WTC11 (cell line): ENCODE results near the gene SOCS3. TPM values are rescaled to one million over a fixed set of nuclear protein-coding genes. Genes with fewer than 3 reads are reported as not detected.

ENCODE experiments used
- ATAC-seq: fragments of 200-7000 bp; cut with Tn5 transposase; 2 replicates; pipeline ENCODE4 v1.10.0; 2021; ENCODE audit warnings: mild to moderate bottlenecking, moderate library complexity
- CTCF ChIA-PET: fragments of 300-600 bp; sonication (Branson Sonifier 250); formaldehyde crosslinking; loops from one replicate; lab custom pipeline; 2021; ENCODE audit warnings: antibody characterized with exemption; lab: Charles Lee
- POLR2A ChIA-PET: fragments of 350-600 bp; sonication (Branson Sonifier 250); formaldehyde crosslinking; loops from one replicate; lab custom pipeline; 2021; ENCODE audit warnings: antibody characterized with exemption; lab: Charles Lee
- DNase-seq: peaks from one replicate; pipeline ENCODE4 v3.0.0; 2021; ENCODE audit warnings: low spot score
- H3K27ac Mint-ChIP-seq: 2 replicates; pipeline ENCODE4 v1.8.0; 2021; ENCODE audit warnings: mixed read lengths
- H3K27me3 Mint-ChIP-seq: 2 replicates; pipeline ENCODE4 v1.8.0; 2021; ENCODE audit warnings: low read depth, mild to moderate bottlenecking, moderate library complexity, mixed read lengths
- H3K36me3 Mint-ChIP-seq: 2 replicates; pipeline ENCODE4 v1.8.0; 2021; ENCODE audit warnings: mixed read lengths
- H3K4me1 Mint-ChIP-seq: 2 replicates; pipeline ENCODE4 v1.8.0; 2022; ENCODE audit warnings: mixed read lengths
- H3K4me3 Mint-ChIP-seq: 2 replicates; pipeline ENCODE4 v1.8.0; 2021; ENCODE audit warnings: mild to moderate bottlenecking, moderate library complexity, mixed read lengths
- H3K9me3 Mint-ChIP-seq: 2 replicates; pipeline ENCODE4 v1.8.0; 2021; ENCODE audit warnings: mixed read lengths
- GRHL2 ChIP-seq: fragments of 250-450 bp; sonication (Bioruptor Pico); IDR thresholded peaks from 2 replicates; pipeline ENCODE4 v1.8.0; 2022; ENCODE audit warnings: mild to moderate bottlenecking, moderate library complexity; ENCODE audit not compliant: insufficient replicate concordance, severe bottlenecking
- KAT7 ChIP-seq: sonication (generic); formaldehyde crosslinking; IDR thresholded peaks from 2 replicates; pipeline ENCODE4 v1.8.1; 2023; ENCODE audit warnings: missing genetic modification reagents, mild to moderate bottlenecking, borderline replicate concordance
- RELA ChIP-seq: sonication (generic); formaldehyde crosslinking; IDR thresholded peaks from 2 replicates; pipeline ENCODE4 v1.8.1; 2022; ENCODE audit warnings: missing genetic modification reagents, mild to moderate bottlenecking, borderline replicate concordance
- ZNF121 ChIP-seq: sonication (generic); formaldehyde crosslinking; IDR thresholded peaks from 2 replicates; pipeline ENCODE4 v1.8.0; 2023; ENCODE audit warnings: missing genetic modification reagents
- ZNF317 ChIP-seq: sonication (generic); formaldehyde crosslinking; IDR thresholded peaks from 2 replicates; pipeline ENCODE4 v1.8.1; 2023; ENCODE audit warnings: low read depth, mild to moderate bottlenecking, moderate library complexity, missing genetic modification reagents, borderline replicate concordance
- total RNA-seq: library from RNA; stranded (reverse); gene quantifications from 3 replicates; pipeline ENCODE4 v1.2.3, GENCODE V29; 2021
- TF ChIP-seq, protein P1 (sequence below): fragments of 250-450 bp; sonication (Bioruptor Pico); IDR thresholded peaks from 2 replicates; pipeline ENCODE4 v1.9.0; 2021; ENCODE audit warnings: moderate library complexity, mild to moderate bottlenecking, inconsistent platforms, borderline replicate concordance
- TF ChIP-seq, protein P2 (sequence below): fragments of 250-450 bp; sonication (Bioruptor Pico); IDR thresholded peaks from 2 replicates; pipeline ENCODE4 v1.9.0; 2021; ENCODE audit warnings: mild to moderate bottlenecking
- TF ChIP-seq, protein P3 (sequence below): sonication (generic); formaldehyde crosslinking; IDR thresholded peaks from 2 replicates; pipeline ENCODE4 v1.8.0; 2023; ENCODE audit warnings: missing genetic modification reagents, mild to moderate bottlenecking, borderline replicate concordance
- TF ChIP-seq, protein P4 (sequence below): sonication (generic); formaldehyde crosslinking; IDR thresholded peaks from 2 replicates; pipeline ENCODE4 v1.8.1; 2023; ENCODE audit warnings: mild to moderate bottlenecking, moderate library complexity, missing genetic modification reagents
- TF ChIP-seq, protein P5 (sequence below): sonication (generic); formaldehyde crosslinking; IDR thresholded peaks from 2 replicates; pipeline ENCODE4 v1.8.0; 2022; ENCODE audit warnings: mild to moderate bottlenecking, missing genetic modification reagents

SOCS3 gene
- total RNA-seq, 1 experiment from 2014 or later, result 23.8 TPM

DNA sequence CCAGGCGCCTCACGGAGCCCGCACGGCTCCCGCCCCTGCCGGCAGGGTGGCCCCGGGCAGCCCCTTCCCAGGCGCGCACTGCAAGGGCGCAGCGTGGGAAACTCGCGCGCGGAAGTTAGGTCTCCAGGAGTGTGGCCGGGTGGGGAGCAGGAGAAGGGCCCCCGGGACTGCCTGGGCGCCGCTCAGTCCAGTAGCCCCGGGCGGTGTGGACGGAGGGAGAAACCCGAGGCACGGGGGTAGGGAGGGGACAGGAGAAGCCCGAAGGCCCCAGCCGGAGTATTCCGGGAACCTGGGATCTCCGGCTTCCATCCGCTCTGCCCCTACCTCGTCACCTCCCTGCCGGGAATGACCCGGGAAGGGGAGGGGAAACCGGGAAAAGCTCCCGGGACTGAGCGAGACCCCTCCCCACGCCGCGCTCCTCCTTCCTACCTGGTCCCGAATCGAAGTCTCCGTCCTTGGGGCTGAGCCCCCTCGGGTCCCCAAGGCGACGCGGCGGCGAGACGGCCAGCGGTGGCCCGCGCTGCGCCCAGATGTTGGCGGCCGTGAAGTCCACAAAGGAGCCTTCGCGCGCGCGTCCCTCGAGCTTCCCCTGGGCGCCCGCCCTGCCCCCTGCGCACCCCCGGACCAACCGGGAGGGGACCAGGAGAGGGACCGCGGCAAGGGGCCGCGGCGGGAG, 418 bp downstream of the SOCS3 start (continued):
- TF ChIP-seq, protein P1, sequence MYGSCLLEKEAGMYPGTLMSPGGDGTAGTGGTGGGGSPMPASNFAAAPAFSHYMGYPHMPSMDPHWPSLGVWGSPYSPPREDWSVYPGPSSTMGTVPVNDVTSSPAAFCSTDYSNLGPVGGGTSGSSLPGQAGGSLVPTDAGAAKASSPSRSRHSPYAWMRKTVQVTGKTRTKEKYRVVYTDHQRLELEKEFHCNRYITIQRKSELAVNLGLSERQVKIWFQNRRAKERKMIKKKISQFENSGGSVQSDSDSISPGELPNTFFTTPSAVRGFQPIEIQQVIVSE (CRISPR knock-in tag), result no peak

DNA sequence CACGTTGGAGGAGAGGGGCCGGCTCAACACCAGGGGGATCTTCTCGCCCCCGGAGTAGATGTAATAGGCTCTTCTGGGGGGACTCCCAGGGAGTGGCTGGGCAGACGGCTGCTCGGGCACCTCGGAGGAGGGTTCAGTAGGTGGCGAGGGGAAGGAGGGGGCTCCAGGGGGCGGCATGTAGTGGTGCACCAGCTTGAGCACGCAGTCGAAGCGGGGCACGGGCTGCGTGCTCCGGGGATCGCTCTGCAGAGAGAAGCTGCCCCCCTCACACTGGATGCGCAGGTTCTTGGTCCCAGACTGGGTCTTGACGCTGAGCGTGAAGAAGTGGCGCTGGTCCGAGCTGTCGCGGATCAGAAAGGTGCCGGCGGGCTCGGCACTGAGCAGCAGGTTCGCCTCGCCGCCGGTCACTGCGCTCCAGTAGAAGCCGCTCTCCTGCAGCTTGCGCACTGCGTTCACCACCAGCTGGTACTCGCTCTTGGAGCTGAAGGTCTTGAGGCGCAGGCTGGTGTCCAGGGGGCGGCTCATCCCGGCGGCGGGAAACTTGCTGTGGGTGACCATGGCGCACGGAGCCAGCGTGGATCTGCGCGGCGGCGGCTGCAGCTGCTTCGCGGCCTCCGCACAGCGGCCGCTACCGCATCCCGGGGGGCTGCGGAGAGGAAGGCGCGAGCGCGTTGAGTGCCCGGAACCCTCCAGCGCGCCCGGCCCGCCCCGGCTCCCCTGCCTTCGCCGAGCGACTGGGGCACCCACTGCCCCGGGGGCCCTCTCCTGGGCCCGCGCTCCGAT, 1.1 kb downstream of the SOCS3 start:
- peak overlapping the region; percentile 70 for H3K4me3 Mint-ChIP-seq
- no peak for TF ChIP-seq ZNF121 (CRISPR knock-in tag)
- peak; percentile 50; the same call in 1 of the 2 replicates for TF ChIP-seq KAT7 (CRISPR knock-in tag)
- TF ChIP-seq, protein P2, sequence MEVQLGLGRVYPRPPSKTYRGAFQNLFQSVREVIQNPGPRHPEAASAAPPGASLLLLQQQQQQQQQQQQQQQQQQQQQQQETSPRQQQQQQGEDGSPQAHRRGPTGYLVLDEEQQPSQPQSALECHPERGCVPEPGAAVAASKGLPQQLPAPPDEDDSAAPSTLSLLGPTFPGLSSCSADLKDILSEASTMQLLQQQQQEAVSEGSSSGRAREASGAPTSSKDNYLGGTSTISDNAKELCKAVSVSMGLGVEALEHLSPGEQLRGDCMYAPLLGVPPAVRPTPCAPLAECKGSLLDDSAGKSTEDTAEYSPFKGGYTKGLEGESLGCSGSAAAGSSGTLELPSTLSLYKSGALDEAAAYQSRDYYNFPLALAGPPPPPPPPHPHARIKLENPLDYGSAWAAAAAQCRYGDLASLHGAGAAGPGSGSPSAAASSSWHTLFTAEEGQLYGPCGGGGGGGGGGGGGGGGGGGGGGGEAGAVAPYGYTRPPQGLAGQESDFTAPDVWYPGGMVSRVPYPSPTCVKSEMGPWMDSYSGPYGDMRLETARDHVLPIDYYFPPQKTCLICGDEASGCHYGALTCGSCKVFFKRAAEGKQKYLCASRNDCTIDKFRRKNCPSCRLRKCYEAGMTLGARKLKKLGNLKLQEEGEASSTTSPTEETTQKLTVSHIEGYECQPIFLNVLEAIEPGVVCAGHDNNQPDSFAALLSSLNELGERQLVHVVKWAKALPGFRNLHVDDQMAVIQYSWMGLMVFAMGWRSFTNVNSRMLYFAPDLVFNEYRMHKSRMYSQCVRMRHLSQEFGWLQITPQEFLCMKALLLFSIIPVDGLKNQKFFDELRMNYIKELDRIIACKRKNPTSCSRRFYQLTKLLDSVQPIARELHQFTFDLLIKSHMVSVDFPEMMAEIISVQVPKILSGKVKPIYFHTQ, result no peak
- TF ChIP-seq, protein P3, sequence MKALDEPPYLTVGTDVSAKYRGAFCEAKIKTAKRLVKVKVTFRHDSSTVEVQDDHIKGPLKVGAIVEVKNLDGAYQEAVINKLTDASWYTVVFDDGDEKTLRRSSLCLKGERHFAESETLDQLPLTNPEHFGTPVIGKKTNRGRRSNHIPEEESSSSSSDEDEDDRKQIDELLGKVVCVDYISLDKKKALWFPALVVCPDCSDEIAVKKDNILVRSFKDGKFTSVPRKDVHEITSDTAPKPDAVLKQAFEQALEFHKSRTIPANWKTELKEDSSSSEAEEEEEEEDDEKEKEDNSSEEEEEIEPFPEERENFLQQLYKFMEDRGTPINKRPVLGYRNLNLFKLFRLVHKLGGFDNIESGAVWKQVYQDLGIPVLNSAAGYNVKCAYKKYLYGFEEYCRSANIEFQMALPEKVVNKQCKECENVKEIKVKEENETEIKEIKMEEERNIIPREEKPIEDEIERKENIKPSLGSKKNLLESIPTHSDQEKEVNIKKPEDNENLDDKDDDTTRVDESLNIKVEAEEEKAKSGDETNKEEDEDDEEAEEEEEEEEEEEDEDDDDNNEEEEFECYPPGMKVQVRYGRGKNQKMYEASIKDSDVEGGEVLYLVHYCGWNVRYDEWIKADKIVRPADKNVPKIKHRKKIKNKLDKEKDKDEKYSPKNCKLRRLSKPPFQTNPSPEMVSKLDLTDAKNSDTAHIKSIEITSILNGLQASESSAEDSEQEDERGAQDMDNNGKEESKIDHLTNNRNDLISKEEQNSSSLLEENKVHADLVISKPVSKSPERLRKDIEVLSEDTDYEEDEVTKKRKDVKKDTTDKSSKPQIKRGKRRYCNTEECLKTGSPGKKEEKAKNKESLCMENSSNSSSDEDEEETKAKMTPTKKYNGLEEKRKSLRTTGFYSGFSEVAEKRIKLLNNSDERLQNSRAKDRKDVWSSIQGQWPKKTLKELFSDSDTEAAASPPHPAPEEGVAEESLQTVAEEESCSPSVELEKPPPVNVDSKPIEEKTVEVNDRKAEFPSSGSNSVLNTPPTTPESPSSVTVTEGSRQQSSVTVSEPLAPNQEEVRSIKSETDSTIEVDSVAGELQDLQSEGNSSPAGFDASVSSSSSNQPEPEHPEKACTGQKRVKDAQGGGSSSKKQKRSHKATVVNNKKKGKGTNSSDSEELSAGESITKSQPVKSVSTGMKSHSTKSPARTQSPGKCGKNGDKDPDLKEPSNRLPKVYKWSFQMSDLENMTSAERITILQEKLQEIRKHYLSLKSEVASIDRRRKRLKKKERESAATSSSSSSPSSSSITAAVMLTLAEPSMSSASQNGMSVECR (CRISPR knock-in tag), result peak; percentile 42; the same call in 1 of the 2 replicates
- TF ChIP-seq GRHL2 (CRISPR knock-in tag), result no peak
- no peak overlapping the region for H3K27ac Mint-ChIP-seq
- H3K4me1 Mint-ChIP-seq, result peaks cover 70% of the 10 kb centered on the region
- H3K27me3 Mint-ChIP-seq, result peaks cover 21% of the 10 kb centered on the region
- peaks cover 6% of the 10 kb centered on the region for H3K36me3 Mint-ChIP-seq
- POLR2A ChIA-PET, result interaction anchor here (0.9 to 1.7 kb wide), 6 partner anchors 11 to 108 kb away, joined by 3 to 10 read pairs (median 4); no protein-coding TSS in a partner anchor
- H3K9me3 Mint-ChIP-seq, result no peaks in the 10 kb centered on the region
- DNase-seq, result peak; percentile 48
- no peak for ATAC-seq
- CTCF ChIA-PET, result interaction anchor here (1.0 to 9.8 kb wide), 7 partner anchors 11 to 172 kb away, joined by 3 to 115 read pairs (median 5); partner anchors contain the start of genes AFMID and TK1

DNA sequence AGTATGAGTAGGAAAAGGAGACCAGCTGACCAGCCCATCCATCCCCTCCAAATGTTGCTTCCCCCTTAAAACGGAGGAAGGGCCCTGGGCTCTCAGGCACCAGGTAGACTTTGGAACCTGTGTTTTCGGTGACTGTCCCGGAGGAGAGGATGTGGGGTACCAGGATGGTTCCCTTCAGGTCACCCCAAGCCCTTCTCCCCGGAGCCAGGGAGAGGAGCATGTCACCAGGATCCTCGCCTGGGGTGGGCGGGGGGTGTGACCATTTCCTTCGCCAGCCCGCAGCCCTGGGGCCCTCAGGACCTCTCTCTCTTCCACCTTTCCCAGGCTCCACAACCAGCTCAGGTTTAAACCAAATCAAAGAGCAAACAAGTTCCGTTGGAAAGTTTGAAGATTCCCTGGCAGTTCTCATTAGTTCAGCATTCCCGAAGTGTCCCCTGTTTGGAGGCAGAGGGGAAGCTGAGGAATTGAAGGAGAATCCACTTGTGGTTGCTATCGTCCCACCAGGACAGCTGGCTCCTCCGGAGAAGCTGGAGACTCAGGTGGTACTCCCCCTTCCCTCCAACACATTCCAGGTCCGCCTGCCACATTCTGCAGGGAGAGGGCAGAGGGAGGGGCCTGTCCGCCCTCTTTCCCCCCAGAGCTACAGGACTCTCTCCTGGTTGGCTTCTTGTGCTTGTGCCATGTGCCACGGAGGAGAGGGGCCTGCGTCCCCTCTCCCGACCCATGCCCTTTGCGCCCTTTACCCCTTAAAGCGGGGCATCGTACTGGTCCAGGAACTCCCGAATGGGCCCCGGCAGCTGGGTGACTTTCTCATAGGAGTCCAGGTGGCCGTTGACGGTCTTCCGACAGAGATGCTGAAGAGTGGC, 2.0 kb downstream of the SOCS3 start:
- H3K9me3 Mint-ChIP-seq, result no peaks in the 10 kb centered on the region
- ATAC-seq (no peak), DNase-seq (peak; percentile 46)
- peak overlapping the region; percentile 41; the same call in 1 of the 2 replicates for H3K27ac Mint-ChIP-seq
- TF ChIP-seq, protein P4, sequence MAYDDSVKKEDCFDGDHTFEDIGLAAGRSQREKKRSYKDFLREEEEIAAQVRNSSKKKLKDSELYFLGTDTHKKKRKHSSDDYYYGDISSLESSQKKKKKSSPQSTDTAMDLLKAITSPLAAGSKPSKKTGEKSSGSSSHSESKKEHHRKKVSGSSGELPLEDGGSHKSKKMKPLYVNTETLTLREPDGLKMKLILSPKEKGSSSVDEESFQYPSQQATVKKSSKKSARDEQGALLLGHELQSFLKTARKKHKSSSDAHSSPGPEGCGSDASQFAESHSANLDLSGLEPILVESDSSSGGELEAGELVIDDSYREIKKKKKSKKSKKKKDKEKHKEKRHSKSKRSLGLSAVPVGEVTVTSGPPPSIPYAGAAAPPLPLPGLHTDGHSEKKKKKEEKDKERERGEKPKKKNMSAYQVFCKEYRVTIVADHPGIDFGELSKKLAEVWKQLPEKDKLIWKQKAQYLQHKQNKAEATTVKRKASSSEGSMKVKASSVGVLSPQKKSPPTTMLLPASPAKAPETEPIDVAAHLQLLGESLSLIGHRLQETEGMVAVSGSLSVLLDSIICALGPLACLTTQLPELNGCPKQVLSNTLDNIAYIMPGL (CRISPR knock-in tag), result 0 out of 2 replicates have a peak, but pooled peaks have one; percentile 22
- TF ChIP-seq RELA (no peak), ZNF317 (CRISPR knock-in tag) (no peak)
- TF ChIP-seq, protein P5, sequence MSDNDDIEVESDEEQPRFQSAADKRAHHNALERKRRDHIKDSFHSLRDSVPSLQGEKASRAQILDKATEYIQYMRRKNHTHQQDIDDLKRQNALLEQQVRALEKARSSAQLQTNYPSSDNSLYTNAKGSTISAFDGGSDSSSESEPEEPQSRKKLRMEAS, result 0 out of 2 replicates have a peak, but pooled peaks have one; percentile 32
- CTCF ChIA-PET, result interaction anchor here (0.8 to 9.8 kb wide), 7 partner anchors 12 to 171 kb away, joined by 3 to 115 read pairs (median 5); partner anchors contain the start of genes AFMID and TK1
- peaks cover 71% of the 10 kb centered on the region for H3K4me1 Mint-ChIP-seq
- H3K36me3 Mint-ChIP-seq, result peaks cover 6% of the 10 kb centered on the region
- peaks cover 23% of the 10 kb centered on the region for H3K27me3 Mint-ChIP-seq
- POLR2A ChIA-PET, result interaction anchor here (0.9 to 1.7 kb wide), 6 partner anchors 11 to 107 kb away, joined by 3 to 10 read pairs (median 4); no protein-coding TSS in a partner anchor
- H3K4me3 Mint-ChIP-seq, result peak overlapping the region; percentile 70
